ENCODE measurements around the gene NUDT6. TPM values are rescaled to one million over a fixed set of nuclear protein-coding genes. Genes with fewer than 3 reads are reported as not detected.
"Not testable (repeated sequence)": the region's sequence is repeated elsewhere in the genome, so short reads cannot be mapped to it uniquely, and the experiment has no call there.

Gene NUDT6
- total and polyA plus RNA-seq, 2 donors from 2014 or later, result 10.1 to 32.4 TPM

- peaks cover 5 to 23% (median 10%) of the 10 kb centered on the region in 3 donors for H3K36me3 ChIP-seq (ENCODE audit: control insufficient read depth in 2 of 3, insufficient read depth in 3 of 3, low read length in 3 of 3)
- no peak for DNase-seq
Measured at GRCh38 chr4:122948671-122949070, 26.3 kb upstream of the NUDT6 start.

GRCh38 chr4:122946142-122946541 is 23.7 kb upstream of the NUDT6 start:
- H3K9ac ChIP-seq (ENCODE audit: low read length in 3 of 3), result no peak overlapping the region
- peaks cover 5 to 17% (median 10%) of the 10 kb centered on the region in 3 donors for H3K36me3 ChIP-seq (ENCODE audit: control insufficient read depth in 2 of 3, insufficient read depth in 3 of 3, low read length in 3 of 3)
- TF ChIP-seq CTCF (IDR thresholded peaks at IDR 0.05; ENCODE audit: borderline replicate concordance, extremely low read depth, insufficient read depth), result no peak
- H3K4me1 ChIP-seq (ENCODE audit: control insufficient read depth in 2 of 3, insufficient read depth in 2 of 3, low read depth in 1 of 3, low read length in 3 of 3), result no peaks in the 10 kb centered on the region
- H3K9me3 ChIP-seq (ENCODE audit: control insufficient read depth in 2 of 3, insufficient read depth in 1 of 3, low read length in 3 of 3), result no peaks in the 10 kb centered on the region
- H3K4me3 ChIP-seq (ENCODE audit: low read length in 3 of 3), result no peak overlapping the region
- FAIRE-seq (no peak), DNase-seq (no peak)
- intact Hi-C loops (cut with DNase I), result no loop called here
- H3K27me3 ChIP-seq (ENCODE audit: control insufficient read depth, insufficient read depth, low read length), result no peaks in the 10 kb centered on the region
- no peak overlapping the region for H3K27ac ChIP-seq (ENCODE audit: low read depth in 2 of 2, low read length in 2 of 2)

More at GRCh38 chr4:122948671-122949070, 26.3 kb upstream of the NUDT6 start:
- intact Hi-C loops (cut with DNase I), result no loop called here
- H3K9ac ChIP-seq (ENCODE audit: low read length in 3 of 3), result no peak overlapping the region
- H3K27ac ChIP-seq (ENCODE audit: low read depth in 2 of 2, low read length in 2 of 2), result no peak overlapping the region
- H3K27me3 ChIP-seq (ENCODE audit: control insufficient read depth, insufficient read depth, low read length), result no peaks in the 10 kb centered on the region
- no peak overlapping the region for H3K4me3 ChIP-seq (ENCODE audit: low read length in 3 of 3)
- H3K4me1 ChIP-seq (ENCODE audit: control insufficient read depth in 2 of 3, insufficient read depth in 2 of 3, low read depth in 1 of 3, low read length in 3 of 3), result no peaks in the 10 kb centered on the region
- no peaks in the 10 kb centered on the region for H3K9me3 ChIP-seq (ENCODE audit: control insufficient read depth in 2 of 3, insufficient read depth in 1 of 3, low read length in 3 of 3)
- no peak for TF ChIP-seq CTCF (IDR thresholded peaks at IDR 0.05; ENCODE audit: borderline replicate concordance, extremely low read depth, insufficient read depth)
- FAIRE-seq, result no peak

- H3K4me1 ChIP-seq (ENCODE audit: control insufficient read depth in 2 of 3, insufficient read depth in 2 of 3, low read depth in 1 of 3, low read length in 3 of 3); H3K4me3 ChIP-seq (ENCODE audit: low read length in 3 of 3); intact Hi-C loops (cut with DNase I); H3K9ac ChIP-seq (ENCODE audit: low read length in 3 of 3); DNase-seq; FAIRE-seq; H3K27me3 ChIP-seq (ENCODE audit: control insufficient read depth, insufficient read depth, low read length); H3K27ac ChIP-seq (ENCODE audit: low read depth in 2 of 2, low read length in 2 of 2); H3K9me3 ChIP-seq (ENCODE audit: control insufficient read depth in 2 of 3, insufficient read depth in 1 of 3, low read length in 3 of 3): not testable (repeated sequence)
- H3K36me3 ChIP-seq (ENCODE audit: control insufficient read depth in 2 of 3, insufficient read depth in 3 of 3, low read length in 3 of 3), result peaks cover 5 to 11% (median 10%) of the 10 kb centered on the region in 3 donors
Measured at GRCh38 chr4:122945136-122945535, 22.7 kb upstream of the NUDT6 start.

- intact Hi-C loops (cut with DNase I), result no loop called here
- H3K27ac ChIP-seq (ENCODE audit: low read depth in 2 of 2, low read length in 2 of 2), result no peak overlapping the region
Measured at GRCh38 chr4:122932763-122933162, 10.4 kb upstream of the NUDT6 start.

More at GRCh38 chr4:122932763-122933162, 10.4 kb upstream of the NUDT6 start:
- no peaks in the 10 kb centered on the region for H3K27me3 ChIP-seq (ENCODE audit: control insufficient read depth, insufficient read depth, low read length)
- H3K4me1 ChIP-seq (ENCODE audit: control insufficient read depth in 2 of 3, insufficient read depth in 2 of 3, low read depth in 1 of 3, low read length in 3 of 3), result no peaks in the 10 kb centered on the region
- DNase-seq (no peak), FAIRE-seq (no peak)
- no peak overlapping the region for H3K9ac ChIP-seq (ENCODE audit: low read length in 3 of 3)
- no peaks in the 10 kb centered on the region for H3K9me3 ChIP-seq (ENCODE audit: control insufficient read depth in 2 of 3, insufficient read depth in 1 of 3, low read length in 3 of 3)
- no peak for TF ChIP-seq CTCF (IDR thresholded peaks at IDR 0.05; ENCODE audit: borderline replicate concordance, extremely low read depth, insufficient read depth)
- peaks cover 3 to 13% (median 8%) of the 10 kb centered on the region in 3 donors for H3K36me3 ChIP-seq (ENCODE audit: control insufficient read depth in 2 of 3, insufficient read depth in 3 of 3, low read length in 3 of 3)
- H3K4me3 ChIP-seq (ENCODE audit: low read length in 3 of 3), result no peak overlapping the region

Measured in kidney (tissue), 14 donors.